Breast epithelium (tissue), 4 donors: ENCODE results near the gene E2F3. TPM values are rescaled to one million over a fixed set of nuclear protein-coding genes. Genes with fewer than 3 reads are reported as not detected.
A peak's percentile ranks its signal among the peaks of the same experiment; 100 is the strongest.

Experiments
- DNase-seq, 2 donors: peaks; one replicate each; pipeline ENCODE4 v3.0.0-alpha.2; 2019; ENCODE audit warnings: low spot score in 2 of 2
- H3K27ac ChIP-seq, 2 donors: fragments of 200-600 bp; sonication (generic) in 1 of 2; one replicate each; pipeline ENCODE4 v1.5.1; 2016 to 2019; ENCODE audit warnings: mild to moderate bottlenecking in 1 of 2
- H3K27me3 ChIP-seq, 2 donors: fragments of 200-600 bp; sonication (generic) in 1 of 2; one replicate each; pipeline versions ENCODE4 v1.5.1 to v1.6.0; 2017 to 2019; ENCODE audit warnings: control low read depth in 1 of 2, mild to moderate bottlenecking in 1 of 2
- H3K36me3 ChIP-seq: fragments of 200-600 bp; one replicate; pipeline ENCODE4 v1.5.1; 2019
- H3K4me1 ChIP-seq, 2 donors: fragments of 200-600 bp; sonication (generic); one replicate each; pipeline ENCODE4 v1.5.1; 2016 to 2019; ENCODE audit warnings: control low read depth in 1 of 2
- H3K4me3 ChIP-seq, 3 donors: fragments of 200-600 bp; sonication (generic); 1 replicate in 2 of 3; 2 replicates in 1 of 3; pipeline ENCODE4 v1.5.1; 2016 to 2019; ENCODE audit warnings: mild to moderate bottlenecking in 3 of 3, moderate library complexity in 2 of 3
- H3K9me3 ChIP-seq, 2 donors: fragments of 200-600 bp; sonication (generic) in 1 of 2; one replicate each; pipeline ENCODE4 v1.5.1; 2016 to 2019; ENCODE audit warnings: control low read depth in 1 of 2
- POLR2A ChIP-seq: fragments of 450-650 bp; IDR thresholded peaks from one replicate; pipeline ENCODE4 v1.6.1; 2016; ENCODE audit warnings: antibody characterized with exemption, mild to moderate bottlenecking, moderate library complexity
- POLR2AphosphoS5 ChIP-seq, 3 donors: sonication (generic); formaldehyde crosslinking; IDR thresholded peaks; one replicate each; pipeline ENCODE4 v1.6.1; 2017; ENCODE audit warnings: antibody characterized with exemption in 3 of 3
- intact Hi-C: fragments of 100-400 bp; cut with DNase I; formaldehyde crosslinking; loops from one replicate; pipeline ENCODE4 v1.15.1; 2023; ENCODE audit warnings: low total_unique reads
- total RNA-seq, 3 donors: library from RNA; depleted of rRNA; stranded (reverse); fragments of >200 nt; gene quantifications; one replicate each; pipeline ENCODE4 v1.1.0, GENCODE V29; 2016
- TF ChIP-seq, protein P1 (sequence below), 3 donors: fragments of 450-650 bp; IDR thresholded peaks; one replicate each; pipeline ENCODE4 v1.5.1; 2016 to 2017; ENCODE audit warnings: antibody characterized with exemption in 3 of 3, mild to moderate bottlenecking in 3 of 3, moderate library complexity in 3 of 3

Gene E2F3
- total RNA-seq, 3 donors from 2014 or later, result 4.9 to 8.5 (median 7.5) TPM

DNA sequence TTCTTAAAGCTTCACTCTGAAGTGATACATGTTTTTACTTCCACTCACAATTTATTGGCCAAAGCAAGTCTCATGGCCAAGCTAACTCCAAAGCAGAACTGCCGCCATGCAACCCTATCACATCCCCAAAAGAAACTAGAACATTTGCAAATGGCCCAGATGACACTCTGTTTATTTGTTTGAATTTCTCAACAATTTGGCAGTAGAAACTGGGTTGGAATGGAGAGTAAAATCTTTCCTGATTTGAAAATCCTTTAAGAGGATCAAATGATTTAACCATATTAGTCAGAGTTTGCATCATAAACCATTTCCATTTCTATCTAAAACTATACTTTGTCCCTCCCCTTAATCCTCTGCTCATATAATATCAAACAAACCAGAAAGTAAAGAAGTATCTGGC lies 39.1 kb upstream of the E2F3 start:
- TF ChIP-seq, protein P1, sequence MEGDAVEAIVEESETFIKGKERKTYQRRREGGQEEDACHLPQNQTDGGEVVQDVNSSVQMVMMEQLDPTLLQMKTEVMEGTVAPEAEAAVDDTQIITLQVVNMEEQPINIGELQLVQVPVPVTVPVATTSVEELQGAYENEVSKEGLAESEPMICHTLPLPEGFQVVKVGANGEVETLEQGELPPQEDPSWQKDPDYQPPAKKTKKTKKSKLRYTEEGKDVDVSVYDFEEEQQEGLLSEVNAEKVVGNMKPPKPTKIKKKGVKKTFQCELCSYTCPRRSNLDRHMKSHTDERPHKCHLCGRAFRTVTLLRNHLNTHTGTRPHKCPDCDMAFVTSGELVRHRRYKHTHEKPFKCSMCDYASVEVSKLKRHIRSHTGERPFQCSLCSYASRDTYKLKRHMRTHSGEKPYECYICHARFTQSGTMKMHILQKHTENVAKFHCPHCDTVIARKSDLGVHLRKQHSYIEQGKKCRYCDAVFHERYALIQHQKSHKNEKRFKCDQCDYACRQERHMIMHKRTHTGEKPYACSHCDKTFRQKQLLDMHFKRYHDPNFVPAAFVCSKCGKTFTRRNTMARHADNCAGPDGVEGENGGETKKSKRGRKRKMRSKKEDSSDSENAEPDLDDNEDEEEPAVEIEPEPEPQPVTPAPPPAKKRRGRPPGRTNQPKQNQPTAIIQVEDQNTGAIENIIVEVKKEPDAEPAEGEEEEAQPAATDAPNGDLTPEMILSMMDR (IDR thresholded peaks at IDR 0.05), result no peak
- TF ChIP-seq POLR2AphosphoS5 (IDR thresholded peaks at IDR 0.05) (no peak), POLR2A (no peak)
- Histone ChIP-seq H3K27me3 (no peaks in the 10 kb centered on the region), H3K9me3 (no peaks in the 10 kb centered on the region), H3K27ac (no peak overlapping the region), H3K4me1 (no peaks in the 10 kb centered on the region), H3K36me3 (no peaks in the 10 kb centered on the region), H3K4me3 (no peak overlapping the region)
- intact Hi-C loops, result no loop called here
- no peak for DNase-seq

DNA sequence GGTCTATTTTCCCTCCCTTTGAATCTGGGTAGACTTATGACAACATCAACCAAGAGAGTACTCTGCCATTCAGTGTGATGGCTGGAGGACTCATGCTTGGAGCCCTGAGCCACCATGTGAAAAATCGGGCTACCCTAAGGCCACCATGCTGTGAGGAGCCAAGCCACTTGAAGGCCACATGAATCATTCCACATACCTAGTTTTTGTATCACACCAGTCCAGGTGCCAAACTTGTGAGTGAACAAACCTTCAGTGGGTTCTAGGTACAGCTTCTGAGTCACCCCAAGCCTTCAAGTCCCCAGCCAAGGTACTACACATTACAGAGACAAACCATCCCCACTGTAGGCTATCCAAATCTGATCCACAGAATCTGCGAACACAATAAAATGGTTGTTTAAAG lies 37.4 kb upstream of the E2F3 start:
- H3K4me3 ChIP-seq, result no peak overlapping the region
- H3K36me3 ChIP-seq, result no peaks in the 10 kb centered on the region
- TF ChIP-seq, protein P1 (IDR thresholded peaks at IDR 0.05), result no peak
- TF ChIP-seq POLR2A, result no peak
- TF ChIP-seq POLR2AphosphoS5 (IDR thresholded peaks at IDR 0.05), result no peak
- no peaks in the 10 kb centered on the region for H3K4me1 ChIP-seq
- no peaks in the 10 kb centered on the region for H3K27me3 ChIP-seq
- H3K27ac ChIP-seq, result no peak overlapping the region
- no peaks in the 10 kb centered on the region for H3K9me3 ChIP-seq
- DNase-seq, result no peak
- intact Hi-C loops, result no loop called here

DNA sequence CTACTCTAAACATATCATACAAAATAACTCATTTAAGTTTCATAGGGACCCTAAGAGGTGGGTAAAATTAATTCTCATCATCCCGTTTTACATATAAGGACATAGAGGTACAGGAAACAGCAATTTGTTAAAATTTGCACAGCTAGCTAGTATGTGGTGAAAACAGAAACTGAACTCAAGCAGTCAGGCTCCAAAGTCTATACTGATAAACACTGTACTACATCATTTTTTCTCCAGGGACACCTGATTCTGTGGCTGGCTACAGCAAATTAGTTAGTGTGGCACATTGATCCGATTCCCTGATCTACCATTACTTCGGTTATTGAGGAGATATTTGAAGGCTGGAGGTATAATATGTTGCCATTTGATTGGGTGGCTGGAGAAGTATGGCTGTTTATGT lies 36.2 kb upstream of the E2F3 start:
- Histone ChIP-seq H3K4me1 (no peaks in the 10 kb centered on the region), H3K27ac (no peak overlapping the region), H3K4me3 (no peak overlapping the region), H3K27me3 (no peaks in the 10 kb centered on the region), H3K36me3 (no peaks in the 10 kb centered on the region), H3K9me3 (no peaks in the 10 kb centered on the region)
- no peak for DNase-seq
- TF ChIP-seq, protein P1 (IDR thresholded peaks at IDR 0.05), result no peak
- TF ChIP-seq POLR2A (no peak), POLR2AphosphoS5 (IDR thresholded peaks at IDR 0.05) (no peak)
- intact Hi-C loops, result no loop called here

DNA sequence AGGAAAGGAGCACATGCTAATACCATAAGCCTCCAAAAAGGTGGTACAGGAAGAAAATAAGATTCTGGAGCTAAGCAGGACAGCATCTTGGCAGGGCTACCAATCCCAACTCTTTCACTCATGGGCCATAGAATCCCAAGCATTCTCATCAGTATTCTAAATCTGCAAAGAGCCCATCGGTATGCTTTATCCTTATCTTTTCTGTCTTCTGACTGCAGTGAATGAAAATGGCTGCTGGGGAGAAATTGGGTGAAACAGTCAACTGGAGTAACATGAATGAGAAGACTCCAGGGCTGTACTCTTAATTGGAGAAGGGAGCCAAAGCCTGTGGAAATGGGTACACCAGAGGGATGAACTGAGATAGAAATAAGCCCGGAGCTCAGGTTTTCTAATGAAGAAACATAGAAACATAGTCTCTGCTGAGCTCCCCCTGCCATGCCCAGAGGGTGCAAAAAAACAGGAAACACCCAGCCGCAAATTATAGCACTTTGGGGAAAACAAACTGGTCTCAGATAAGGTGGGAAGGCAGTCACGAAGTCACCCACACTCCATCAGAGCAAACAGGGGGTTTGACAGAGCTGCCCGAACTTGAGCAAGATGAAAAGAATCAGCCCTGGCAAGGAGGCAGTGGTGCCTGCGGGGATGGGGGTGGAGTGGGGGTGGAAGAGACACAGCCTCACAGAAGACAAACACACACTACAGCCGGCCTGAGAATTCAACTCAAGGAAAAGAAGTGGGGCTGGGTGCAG lies 35.4 kb upstream of the E2F3 start:
- Histone ChIP-seq H3K27me3 (no peaks in the 10 kb centered on the region), H3K9me3 (no peaks in the 10 kb centered on the region), H3K4me3 (no peak overlapping the region), H3K4me1 (no peaks in the 10 kb centered on the region), H3K27ac (no peak overlapping the region), H3K36me3 (no peaks in the 10 kb centered on the region)
- no peak for TF ChIP-seq POLR2A
- TF ChIP-seq, protein P1 (IDR thresholded peaks at IDR 0.05), result no peak
- TF ChIP-seq POLR2AphosphoS5 (IDR thresholded peaks at IDR 0.05), result no peak
- intact Hi-C loops, result no loop called here
- DNase-seq, result peak; percentile 31 to 59

DNA sequence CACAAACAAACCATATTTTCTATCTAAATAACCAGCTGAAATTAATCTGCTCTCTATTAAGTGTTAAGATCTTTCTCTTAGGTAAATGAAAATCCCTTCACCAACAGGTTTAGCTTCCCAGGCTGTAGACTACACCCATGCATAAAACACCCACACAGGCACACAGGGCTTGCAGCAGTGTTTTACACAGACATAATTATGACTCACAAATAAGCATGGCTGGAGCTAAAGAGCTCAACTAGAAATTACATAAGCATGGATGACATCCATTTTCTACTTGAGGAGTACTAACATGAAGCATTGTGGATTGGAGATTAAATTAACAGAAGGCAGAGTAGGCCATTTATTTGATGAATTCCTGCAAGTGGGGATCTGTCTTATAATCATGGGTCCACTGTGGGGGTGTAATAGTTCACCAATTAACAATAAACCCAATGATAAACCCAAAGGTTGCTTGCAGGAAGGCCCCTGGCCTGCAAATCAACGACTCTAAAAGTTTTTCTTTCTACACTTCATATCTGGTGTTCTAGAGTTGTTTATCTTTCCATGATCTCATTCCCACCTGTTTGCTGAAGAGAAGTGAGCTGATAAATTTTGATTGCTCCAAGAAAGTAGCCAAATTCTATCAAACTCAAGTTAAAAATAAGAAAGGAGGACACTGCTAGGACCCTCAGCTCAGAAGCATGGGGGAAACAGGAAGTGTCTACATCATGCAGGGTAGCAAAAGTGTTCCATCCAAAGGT lies 33.8 kb upstream of the E2F3 start:
- intact Hi-C loops, result no loop called here
- H3K4me3 ChIP-seq, result no peak overlapping the region
- no peaks in the 10 kb centered on the region for H3K27me3 ChIP-seq
- no peaks in the 10 kb centered on the region for H3K9me3 ChIP-seq
- no peaks in the 10 kb centered on the region for H3K36me3 ChIP-seq
- H3K27ac ChIP-seq, result no peak overlapping the region
- H3K4me1 ChIP-seq, result no peaks in the 10 kb centered on the region
- TF ChIP-seq, protein P1 (IDR thresholded peaks at IDR 0.05), result no peak
- TF ChIP-seq POLR2AphosphoS5 (IDR thresholded peaks at IDR 0.05), result no peak
- no peak for TF ChIP-seq POLR2A
- DNase-seq, result no peak
